NCI-H128 (cell line): ENCODE data around the gene HEMK1.

ENCODE experiments used
- DNase-seq: peaks from one replicate; lab custom pipeline; 2025; ENCODE audit not compliant: unreplicated experiment; lab: John Stamatoyannopoulos, UW

The HEMK1 gene

GRCh38 chr3:50633230-50633790 is 64.0 kb downstream of the HEMK1 start:
- DNase-seq = no peak

- DNase-seq = no peak
Observed at GRCh38 chr3:50635066-50635465, 65.7 kb downstream of the HEMK1 start.

GRCh38 chr3:50637011-50637410 is 67.7 kb downstream of the HEMK1 start:
- DNase-seq = no peak

- no peak for DNase-seq
Observed at GRCh38 chr3:50637945-50638344, 68.6 kb downstream of the HEMK1 start.

- DNase-seq = no peak
Observed at GRCh38 chr3:50639055-50639494, 69.8 kb downstream of the HEMK1 start.

GRCh38 chr3:50642382-50642781 is 73.1 kb downstream of the HEMK1 start:
- no peak for DNase-seq

- no peak for DNase-seq
Observed at GRCh38 chr3:50644561-50644960, 75.2 kb downstream of the HEMK1 start.

GRCh38 chr3:50645378-50645777 is 76.1 kb downstream of the HEMK1 start:
- no peak for DNase-seq
